HCT116 (cell line): ENCODE measurements around the gene MYDGF. TPM values are rescaled to one million over a fixed set of nuclear protein-coding genes. Genes with fewer than 3 reads are reported as not detected.

Experiments
- ATAC-seq: fragments of 200-7000 bp; cut with Tn5 transposase; 2 replicates; pipeline ENCODE4 v1.9.1; 2020; ENCODE audit warnings: mild to moderate bottlenecking, moderate library complexity
- BruUV-seq: library from RNA; stranded (reverse); fragments of 400-500 nt; replicated peaks from 2 replicates; lab custom pipeline; 2021; lab: Mats Ljungman, UMichigan
- CTCF ChIA-PET: fragments of 300-600 bp; sonication (Branson Sonifier 250); formaldehyde crosslinking; loops from one replicate; lab custom pipeline; 2021; ENCODE audit warnings: antibody characterized with exemption; lab: Charles Lee
- POLR2A ChIA-PET: fragments of 300-600, 350-600 bp; sonication (Branson Sonifier 250); formaldehyde crosslinking; loops from one replicate; lab custom pipeline; 2021; ENCODE audit warnings: antibody characterized with exemption; lab: Charles Lee
- RAD21 ChIA-PET, 2 experiments: fragments of 300-600 bp; sonication (Branson Sonifier 250); formaldehyde crosslinking; loops; one replicate each; lab custom pipeline; 2023; ENCODE audit warnings: low total read pairs in 2 of 2; ENCODE audit not compliant: uncharacterized antibody in 2 of 2, unreplicated experiment in 2 of 2, low non-redundant PET in 1 of 2; lab: Charles Lee
- DNase-seq: peaks from one replicate; pipeline ENCODE4 v3.0.0-alpha.2; 2010; ENCODE audit warnings: low read depth, low spot score
- H2AFZ ChIP-seq: fragments of 200-600 bp; shearing (Covaris generic), sonication (generic); 2 replicates; pipeline ENCODE4 v1.6.1; 2017; ENCODE audit warnings: low read depth, mixed run types, mixed read lengths, antibody characterized with exemption, low read length; ENCODE audit not compliant: poor library complexity, severe bottlenecking
- H3K27ac ChIP-seq: 2 replicates; pipeline ENCODE4 v1.5.1; 2012; ENCODE audit warnings: low read depth, low read length
- H3K27me3 ChIP-seq: fragments of 200-600 bp; sonication (generic); 2 replicates; pipeline ENCODE4 v1.6.1; 2016; ENCODE audit warnings: mixed run types, low read length, mixed read lengths; ENCODE audit not compliant: insufficient read depth
- H3K36me3 ChIP-seq, 2 experiments: fragments of 200-500 bp in 1 of 2; fragments of 200-600 bp in 1 of 2; sonication (Bioruptor generic) in 1 of 2; sonication (generic) in 1 of 2; 2 replicates each; pipeline versions ENCODE4 v1.5.1 to v1.6.1; 2014 to 2016; ENCODE audit warnings: low read length in 2 of 2, inconsistent platforms in 1 of 2, mixed read lengths in 1 of 2, mixed run types in 1 of 2; ENCODE audit not compliant: insufficient read depth in 2 of 2, control insufficient read depth in 1 of 2
- H3K4me1 ChIP-seq, 2 experiments: fragments of 200-600 bp in 1 of 2; sonication (generic) in 1 of 2; 2 replicates each; pipeline versions ENCODE4 v1.5.1 to v1.6.1; 2012 to 2017; ENCODE audit warnings: low read length in 2 of 2, inconsistent platforms in 1 of 2, mild to moderate bottlenecking in 1 of 2, mixed read lengths in 1 of 2, mixed run types in 1 of 2, moderate library complexity in 1 of 2; ENCODE audit not compliant: insufficient read depth in 2 of 2, control insufficient read depth in 1 of 2
- H3K4me2 ChIP-seq: fragments of 200-600 bp; sonication (generic); 2 replicates; pipeline ENCODE4 v1.6.1; 2017; ENCODE audit warnings: mixed run types, low read length, mixed read lengths
- H3K4me3 ChIP-seq, 2 experiments: fragments of 200-600 bp in 1 of 2; sonication (generic) in 1 of 2; replicated peaks in 1 of 2; 2 replicates each; pipeline ENCODE4 v1.5.1; 2011 to 2016; ENCODE audit warnings: low read length in 2 of 2, control low read depth in 1 of 2, low read depth in 1 of 2, mild to moderate bottlenecking in 1 of 2, mixed read lengths in 1 of 2, mixed run types in 1 of 2
- H3K79me2 ChIP-seq: fragments of 200-600 bp; sonication (generic); 2 replicates; pipeline ENCODE4 v1.6.1; 2017; ENCODE audit warnings: mild to moderate bottlenecking, mixed run types, low read length, moderate library complexity, mixed read lengths; ENCODE audit not compliant: insufficient read depth
- H3K9ac ChIP-seq: fragments of 200-600 bp; sonication (generic); 2 replicates; pipeline ENCODE4 v1.6.1; 2016; ENCODE audit warnings: low read length, mixed read lengths
- H3K9me2 ChIP-seq: fragments of 200-600 bp; sonication (generic), shearing (Covaris generic); 2 replicates; pipeline ENCODE4 v1.6.1; 2017; ENCODE audit warnings: mixed run types, mild to moderate bottlenecking, moderate library complexity; ENCODE audit not compliant: insufficient read depth
- H3K9me3 ChIP-seq, 2 experiments: fragments of 200-500 bp in 1 of 2; fragments of 200-600 bp in 1 of 2; sonication (Bioruptor generic) in 1 of 2; sonication (generic) in 1 of 2; 2 replicates each; pipeline ENCODE4 v1.6.1; 2014 to 2017; ENCODE audit warnings: low read length in 2 of 2, mixed read lengths in 2 of 2, inconsistent platforms in 1 of 2, low read depth in 1 of 2, mild to moderate bottlenecking in 1 of 2, mixed run types in 1 of 2, moderate library complexity in 1 of 2; ENCODE audit not compliant: control insufficient read depth in 1 of 2, insufficient read depth in 1 of 2
- H4K20me1 ChIP-seq: fragments of 200-600 bp; sonication (generic), shearing (Covaris generic); 2 replicates; pipeline ENCODE4 v1.6.1; 2017; ENCODE audit warnings: mixed run types, mild to moderate bottlenecking, moderate library complexity; ENCODE audit not compliant: insufficient read depth
- CBX3 ChIP-seq: IDR thresholded peaks from 2 replicates; pipeline ENCODE4 v1.6.1; 2012; ENCODE audit warnings: low read depth
- ELF1 ChIP-seq: IDR thresholded peaks from 2 replicates; pipeline ENCODE4 v1.6.1; 2012; ENCODE audit warnings: low read depth, borderline replicate concordance
- EZH2 ChIP-seq: fragments of 200-600 bp; sonication (generic); IDR thresholded peaks from 2 replicates; pipeline ENCODE4 v1.6.1; 2017; ENCODE audit warnings: antibody characterized with exemption, mixed run types
- EZH2phosphoT487 ChIP-seq: fragments of 200-600 bp; IDR thresholded peaks from 2 replicates; pipeline ENCODE4 v1.6.1; 2018; ENCODE audit warnings: antibody characterized with exemption, borderline replicate concordance
- FOSL1 ChIP-seq: IDR thresholded peaks from 2 replicates; pipeline ENCODE4 v1.6.1; 2012; ENCODE audit warnings: low read depth
- SIN3A ChIP-seq: IDR thresholded peaks from 2 replicates; pipeline ENCODE4 v1.6.1; 2012; ENCODE audit warnings: low read depth
- TCF7L2 ChIP-seq: IDR thresholded peaks from 2 replicates; pipeline ENCODE4 v1.7.0; 2011; ENCODE audit warnings: borderline replicate concordance, inconsistent platforms; ENCODE audit not compliant: insufficient read depth, insufficient read length; ENCODE audit errors: extremely low read depth
- ZFX ChIP-seq: fragments of 450-650 bp; IDR thresholded peaks from 2 replicates; pipeline ENCODE4 v1.6.1; 2017
- ZNF274 ChIP-seq: fragments of 200-500 bp; sonication (Bioruptor generic); IDR thresholded peaks from 2 replicates; pipeline ENCODE4 v1.6.1; 2014; ENCODE audit warnings: mild to moderate bottlenecking, low read depth, low read length, inconsistent platforms
- intact Hi-C: fragments of 100-400 bp; cut with micrococcal nuclease; formaldehyde crosslinking; loops from 2 replicates; pipeline ENCODE4 v1.10.0; 2022
- total RNA-seq: library from RNA; stranded (reverse); gene quantifications from one replicate; pipeline ENCODE4 v1.2.1, GENCODE V29; 2021; ENCODE audit not compliant: unreplicated experiment
- TF ChIP-seq, protein P1 (sequence below): IDR thresholded peaks from 2 replicates; pipeline ENCODE4 v1.6.1; 2012
- TF ChIP-seq, protein P2 (sequence below): IDR thresholded peaks from 2 replicates; pipeline ENCODE4 v1.6.1; 2012; ENCODE audit warnings: low read depth
- TF ChIP-seq, protein P3 (sequence below): IDR thresholded peaks from 2 replicates; pipeline ENCODE4 v1.6.1; 2011; ENCODE audit warnings: mild to moderate bottlenecking, low read length, moderate library complexity; ENCODE audit not compliant: insufficient replicate concordance; ENCODE audit errors: extremely low read depth
- TF ChIP-seq, protein P4 (sequence below), 3 experiments: fragments of 200-600 bp in 1 of 3; sonication (generic) in 1 of 3; IDR thresholded peaks in 2 of 3; conservative IDR thresholded peaks in 1 of 3; 2 replicates each; pipeline ENCODE4 v1.5.1; 2012 to 2017; ENCODE audit warnings: low read depth in 2 of 3, low read length in 2 of 3, antibody characterized with exemption in 1 of 3, borderline replicate concordance in 1 of 3, control low read depth in 1 of 3, mild to moderate bottlenecking in 1 of 3, mixed read lengths in 1 of 3, mixed run types in 1 of 3, moderate library complexity in 1 of 3; ENCODE audit not compliant: insufficient read depth in 1 of 3
- TF ChIP-seq, protein P5 (sequence below): IDR thresholded peaks from 2 replicates; pipeline ENCODE4 v1.6.1; 2012

MYDGF gene
- total RNA-seq, 1 experiment from 2014 or later = 110 TPM

DNA sequence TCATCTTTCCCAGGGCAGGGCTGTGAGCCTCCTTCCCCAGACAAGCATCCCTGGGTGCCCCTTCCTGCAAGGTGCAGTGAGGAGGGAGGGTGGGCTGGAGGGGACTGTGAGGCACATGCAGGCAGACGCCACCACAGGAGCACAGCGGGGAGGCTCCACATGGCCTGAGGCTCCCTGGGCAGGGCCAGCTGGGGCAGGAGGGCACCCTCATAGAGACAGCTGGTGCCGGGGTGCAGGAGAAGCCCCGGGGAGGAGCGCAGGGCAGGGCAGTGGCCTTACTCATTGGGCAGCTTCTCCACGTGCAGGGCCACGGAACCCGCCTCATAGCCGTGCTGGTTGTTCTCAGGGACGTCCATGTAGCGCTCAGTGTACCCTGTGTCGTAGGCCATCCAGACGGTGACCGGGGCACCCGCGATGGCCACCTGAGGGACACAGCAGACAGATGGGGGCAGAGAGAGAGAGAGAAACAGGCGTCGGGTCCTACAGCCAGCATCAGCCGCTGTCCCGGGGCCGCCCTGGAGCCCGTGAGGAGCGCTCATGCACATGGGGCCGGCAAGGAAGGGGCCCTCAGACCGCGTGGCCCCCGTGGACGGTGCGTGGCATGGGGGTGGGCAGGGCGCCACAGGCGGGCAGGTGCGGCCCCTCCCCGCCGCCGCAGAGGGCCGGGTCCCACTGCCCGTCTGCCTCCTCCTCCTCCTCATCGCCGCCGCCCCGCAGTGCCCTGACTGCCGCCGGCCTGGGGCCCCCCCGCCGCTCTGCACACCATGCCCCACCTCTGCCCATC, 12.5 kb upstream of the MYDGF start:
- no peaks in the 10 kb centered on the region for H4K20me1 ChIP-seq
- no peak overlapping the region for H2AFZ ChIP-seq
- ChIA-PET RAD21 (no interaction called here), CTCF (no interaction called here), POLR2A (no interaction called here)
- TF ChIP-seq ZNF274 = no peak
- TF ChIP-seq, protein P1, sequence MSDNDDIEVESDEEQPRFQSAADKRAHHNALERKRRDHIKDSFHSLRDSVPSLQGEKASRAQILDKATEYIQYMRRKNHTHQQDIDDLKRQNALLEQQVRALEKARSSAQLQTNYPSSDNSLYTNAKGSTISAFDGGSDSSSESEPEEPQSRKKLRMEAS = no peak
- TF ChIP-seq, protein P2, sequence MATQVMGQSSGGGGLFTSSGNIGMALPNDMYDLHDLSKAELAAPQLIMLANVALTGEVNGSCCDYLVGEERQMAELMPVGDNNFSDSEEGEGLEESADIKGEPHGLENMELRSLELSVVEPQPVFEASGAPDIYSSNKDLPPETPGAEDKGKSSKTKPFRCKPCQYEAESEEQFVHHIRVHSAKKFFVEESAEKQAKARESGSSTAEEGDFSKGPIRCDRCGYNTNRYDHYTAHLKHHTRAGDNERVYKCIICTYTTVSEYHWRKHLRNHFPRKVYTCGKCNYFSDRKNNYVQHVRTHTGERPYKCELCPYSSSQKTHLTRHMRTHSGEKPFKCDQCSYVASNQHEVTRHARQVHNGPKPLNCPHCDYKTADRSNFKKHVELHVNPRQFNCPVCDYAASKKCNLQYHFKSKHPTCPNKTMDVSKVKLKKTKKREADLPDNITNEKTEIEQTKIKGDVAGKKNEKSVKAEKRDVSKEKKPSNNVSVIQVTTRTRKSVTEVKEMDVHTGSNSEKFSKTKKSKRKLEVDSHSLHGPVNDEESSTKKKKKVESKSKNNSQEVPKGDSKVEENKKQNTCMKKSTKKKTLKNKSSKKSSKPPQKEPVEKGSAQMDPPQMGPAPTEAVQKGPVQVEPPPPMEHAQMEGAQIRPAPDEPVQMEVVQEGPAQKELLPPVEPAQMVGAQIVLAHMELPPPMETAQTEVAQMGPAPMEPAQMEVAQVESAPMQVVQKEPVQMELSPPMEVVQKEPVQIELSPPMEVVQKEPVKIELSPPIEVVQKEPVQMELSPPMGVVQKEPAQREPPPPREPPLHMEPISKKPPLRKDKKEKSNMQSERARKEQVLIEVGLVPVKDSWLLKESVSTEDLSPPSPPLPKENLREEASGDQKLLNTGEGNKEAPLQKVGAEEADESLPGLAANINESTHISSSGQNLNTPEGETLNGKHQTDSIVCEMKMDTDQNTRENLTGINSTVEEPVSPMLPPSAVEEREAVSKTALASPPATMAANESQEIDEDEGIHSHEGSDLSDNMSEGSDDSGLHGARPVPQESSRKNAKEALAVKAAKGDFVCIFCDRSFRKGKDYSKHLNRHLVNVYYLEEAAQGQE = no peak
- TF ChIP-seq, protein P3, sequence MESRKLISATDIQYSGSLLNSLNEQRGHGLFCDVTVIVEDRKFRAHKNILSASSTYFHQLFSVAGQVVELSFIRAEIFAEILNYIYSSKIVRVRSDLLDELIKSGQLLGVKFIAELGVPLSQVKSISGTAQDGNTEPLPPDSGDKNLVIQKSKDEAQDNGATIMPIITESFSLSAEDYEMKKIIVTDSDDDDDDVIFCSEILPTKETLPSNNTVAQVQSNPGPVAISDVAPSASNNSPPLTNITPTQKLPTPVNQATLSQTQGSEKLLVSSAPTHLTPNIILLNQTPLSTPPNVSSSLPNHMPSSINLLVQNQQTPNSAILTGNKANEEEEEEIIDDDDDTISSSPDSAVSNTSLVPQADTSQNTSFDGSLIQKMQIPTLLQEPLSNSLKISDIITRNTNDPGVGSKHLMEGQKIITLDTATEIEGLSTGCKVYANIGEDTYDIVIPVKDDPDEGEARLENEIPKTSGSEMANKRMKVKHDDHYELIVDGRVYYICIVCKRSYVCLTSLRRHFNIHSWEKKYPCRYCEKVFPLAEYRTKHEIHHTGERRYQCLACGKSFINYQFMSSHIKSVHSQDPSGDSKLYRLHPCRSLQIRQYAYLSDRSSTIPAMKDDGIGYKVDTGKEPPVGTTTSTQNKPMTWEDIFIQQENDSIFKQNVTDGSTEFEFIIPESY = no peak
- no peak for TF ChIP-seq EZH2
- no peak for TF ChIP-seq TCF7L2
- TF ChIP-seq FOSL1 = no peak
- TF ChIP-seq, protein P4, sequence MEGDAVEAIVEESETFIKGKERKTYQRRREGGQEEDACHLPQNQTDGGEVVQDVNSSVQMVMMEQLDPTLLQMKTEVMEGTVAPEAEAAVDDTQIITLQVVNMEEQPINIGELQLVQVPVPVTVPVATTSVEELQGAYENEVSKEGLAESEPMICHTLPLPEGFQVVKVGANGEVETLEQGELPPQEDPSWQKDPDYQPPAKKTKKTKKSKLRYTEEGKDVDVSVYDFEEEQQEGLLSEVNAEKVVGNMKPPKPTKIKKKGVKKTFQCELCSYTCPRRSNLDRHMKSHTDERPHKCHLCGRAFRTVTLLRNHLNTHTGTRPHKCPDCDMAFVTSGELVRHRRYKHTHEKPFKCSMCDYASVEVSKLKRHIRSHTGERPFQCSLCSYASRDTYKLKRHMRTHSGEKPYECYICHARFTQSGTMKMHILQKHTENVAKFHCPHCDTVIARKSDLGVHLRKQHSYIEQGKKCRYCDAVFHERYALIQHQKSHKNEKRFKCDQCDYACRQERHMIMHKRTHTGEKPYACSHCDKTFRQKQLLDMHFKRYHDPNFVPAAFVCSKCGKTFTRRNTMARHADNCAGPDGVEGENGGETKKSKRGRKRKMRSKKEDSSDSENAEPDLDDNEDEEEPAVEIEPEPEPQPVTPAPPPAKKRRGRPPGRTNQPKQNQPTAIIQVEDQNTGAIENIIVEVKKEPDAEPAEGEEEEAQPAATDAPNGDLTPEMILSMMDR (IDR thresholded peaks at IDR 0.05 in 2 of 3, conservative IDR thresholded peaks at IDR 0.05 in 1 of 3; ENCODE audit: borderline replicate concordance in 1 of 3, insufficient read depth in 1 of 3, low read depth in 2 of 3, low read length in 2 of 3) = no peak
- TF ChIP-seq SIN3A = no peak
- no peak for TF ChIP-seq CBX3
- TF ChIP-seq, protein P5, sequence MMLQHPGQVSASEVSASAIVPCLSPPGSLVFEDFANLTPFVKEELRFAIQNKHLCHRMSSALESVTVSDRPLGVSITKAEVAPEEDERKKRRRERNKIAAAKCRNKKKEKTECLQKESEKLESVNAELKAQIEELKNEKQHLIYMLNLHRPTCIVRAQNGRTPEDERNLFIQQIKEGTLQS = no peak
- TF ChIP-seq ZFX = no peak
- TF ChIP-seq ELF1 = no peak
- no peak for TF ChIP-seq EZH2phosphoT487
- BruUV-seq = no TSS peak
- H3K27ac ChIP-seq = no peak overlapping the region
- no peak overlapping the region for H3K4me2 ChIP-seq
- intact Hi-C loops = no loop called here
- ATAC-seq = no peak
- H3K27me3 ChIP-seq = no peaks in the 10 kb centered on the region
- no peak for DNase-seq
- H3K4me3 ChIP-seq = no peak overlapping the region
- no peak overlapping the region for H3K9ac ChIP-seq
- no peaks in the 10 kb centered on the region for H3K9me3 ChIP-seq
- H3K9me2 ChIP-seq = no peaks in the 10 kb centered on the region
- peaks cover 0 to 19% of the 10 kb centered on the region in 2 experiments; a peak in 2 of 4 replicates for H3K36me3 ChIP-seq
- H3K79me2 ChIP-seq = no peaks in the 10 kb centered on the region
- H3K4me1 ChIP-seq = peaks cover 0 to 14% of the 10 kb centered on the region in 2 experiments; a peak in 2 of 4 replicates
